Osteoblast (primary cell): ENCODE results near the gene GSAP. TPM values are rescaled to one million over a fixed set of nuclear protein-coding genes. Genes with fewer than 3 reads are reported as not detected.
"Not testable (repeated sequence)": the region's sequence is repeated elsewhere in the genome, so short reads cannot be mapped to it uniquely, and the experiment has no call there.

Source experiments
- DNase-seq: peaks from one replicate; pipeline ENCODE4 v3.0.0; 2011; ENCODE audit warnings: low spot score, mixed read lengths; ENCODE audit not compliant: insufficient read length; ENCODE audit errors: missing footprints
- H2AFZ ChIP-seq: 2 replicates; pipeline ENCODE4 v1.6.0; 2011; ENCODE audit warnings: mild to moderate bottlenecking, low read length
- H3K27ac ChIP-seq: 2 replicates; pipeline ENCODE4 v1.5.1; 2011; ENCODE audit warnings: mild to moderate bottlenecking, low read depth, low read length, moderate library complexity
- H3K27me3 ChIP-seq: 2 replicates; pipeline ENCODE4 v1.6.0; 2012; ENCODE audit warnings: mild to moderate bottlenecking, control low read depth, inconsistent platforms, low read length, moderate library complexity; ENCODE audit not compliant: insufficient read depth
- H3K36me3 ChIP-seq: 2 replicates; pipeline ENCODE4 v1.5.1; 2011; ENCODE audit warnings: mild to moderate bottlenecking, low read length, control low read depth, moderate library complexity; ENCODE audit not compliant: insufficient read depth
- H3K4me1 ChIP-seq: 2 replicates; pipeline ENCODE4 v1.5.1; 2011; ENCODE audit warnings: mild to moderate bottlenecking, low read length, control low read depth, moderate library complexity; ENCODE audit not compliant: insufficient read depth
- H3K4me2 ChIP-seq: 2 replicates; pipeline ENCODE4 v1.6.0; 2011; ENCODE audit warnings: mild to moderate bottlenecking, low read length; ENCODE audit not compliant: insufficient read depth
- H3K4me3 ChIP-seq: fragments of 200-600 bp; sonication (generic); 3 replicates; pipeline ENCODE4 v1.5.1; 2012; ENCODE audit warnings: mild to moderate bottlenecking, low read length, inconsistent platforms; ENCODE audit not compliant: insufficient read depth
- H3K79me2 ChIP-seq: 2 replicates; pipeline ENCODE4 v1.6.0; 2012; ENCODE audit warnings: mild to moderate bottlenecking, low read length, control low read depth, inconsistent platforms; ENCODE audit not compliant: insufficient read depth
- H3K9me3 ChIP-seq: 2 replicates; pipeline ENCODE4 v1.5.1; 2011; ENCODE audit warnings: low read depth, low read length, control low read depth
- H4K20me1 ChIP-seq: 2 replicates; pipeline ENCODE4 v1.6.0; 2012; ENCODE audit warnings: mild to moderate bottlenecking, low read length, control low read depth; ENCODE audit not compliant: insufficient read depth
- CTCF ChIP-seq: IDR thresholded peaks from 2 replicates; pipeline ENCODE4 v1.5.1; 2011; ENCODE audit warnings: mild to moderate bottlenecking, low read depth, low read length, moderate library complexity; ENCODE audit errors: extremely low read depth
- total RNA-seq: library from RNA; depleted of rRNA; stranded (reverse); fragments of >200 nt; gene quantifications from 2 replicates; pipeline ENCODE4 v1.2.3, GENCODE V29; 2012

GSAP gene
- total RNA-seq, 1 donor, result 13.0 TPM

- no peak for DNase-seq
- H2AFZ ChIP-seq, result no peak overlapping the region
- H3K4me1 ChIP-seq, result peaks cover 38% of the 10 kb centered on the region
- no peak for TF ChIP-seq CTCF
- no peaks in the 10 kb centered on the region for H4K20me1 ChIP-seq
- no peaks in the 10 kb centered on the region for H3K9me3 ChIP-seq
- no peaks in the 10 kb centered on the region for H3K27me3 ChIP-seq
- no peak overlapping the region for H3K4me3 ChIP-seq
- no peaks in the 10 kb centered on the region for H3K36me3 ChIP-seq
- H3K4me2 ChIP-seq, result no peak overlapping the region
- H3K79me2 ChIP-seq, result no peaks in the 10 kb centered on the region
- peak overlapping the region; percentile 4 for H3K27ac ChIP-seq
These were observed 38.7 kb upstream of the GSAP start for GRCh38 chr7:77454802-77455201.

GRCh38 chr7:77453531-77453930, 37.4 kb upstream of the GSAP start:
- Histone ChIP-seq H3K36me3 (no peaks in the 10 kb centered on the region), H3K9me3 (no peaks in the 10 kb centered on the region), H3K4me1 (peaks cover 38% of the 10 kb centered on the region), H2AFZ (no peak overlapping the region), H3K4me3 (no peak overlapping the region), H3K27me3 (no peaks in the 10 kb centered on the region), H3K79me2 (no peaks in the 10 kb centered on the region), H3K27ac (peak overlapping the region; percentile 5), H3K4me2 (peak overlapping the region; percentile 60), H4K20me1 (no peaks in the 10 kb centered on the region)
- DNase-seq, result no peak
- no peak for TF ChIP-seq CTCF

- H3K4me3 ChIP-seq, H3K79me2 ChIP-seq, H3K9me3 ChIP-seq, H3K27ac ChIP-seq, H4K20me1 ChIP-seq, DNase-seq, H3K4me2 ChIP-seq, H3K27me3 ChIP-seq, H3K36me3 ChIP-seq, H2AFZ ChIP-seq: not testable (repeated sequence)
- H3K4me1 ChIP-seq, result peaks cover 40% of the 10 kb centered on the region
These were observed 35.8 kb upstream of the GSAP start for GRCh38 chr7:77451950-77452349.

- H3K27me3 ChIP-seq, result no peaks in the 10 kb centered on the region
- DNase-seq, result no peak
- H3K79me2 ChIP-seq, result no peaks in the 10 kb centered on the region
- no peak overlapping the region for H3K4me2 ChIP-seq
- TF ChIP-seq CTCF, result no peak
- no peaks in the 10 kb centered on the region for H4K20me1 ChIP-seq
- no peak overlapping the region for H3K27ac ChIP-seq
- H3K4me3 ChIP-seq, result no peak overlapping the region
- H3K4me1 ChIP-seq, result peaks cover 34% of the 10 kb centered on the region
- no peaks in the 10 kb centered on the region for H3K9me3 ChIP-seq
- peak overlapping the region; percentile 34 for H2AFZ ChIP-seq
- H3K36me3 ChIP-seq, result no peaks in the 10 kb centered on the region
These were observed 34.5 kb upstream of the GSAP start for GRCh38 chr7:77450613-77451012.
